Measurements from ENCODE around the gene GPR158.
"Not testable (repeated sequence)": the region's sequence is repeated elsewhere in the genome, so short reads cannot be mapped to it uniquely, and the experiment has no call there.

Gene GPR158

DNA sequence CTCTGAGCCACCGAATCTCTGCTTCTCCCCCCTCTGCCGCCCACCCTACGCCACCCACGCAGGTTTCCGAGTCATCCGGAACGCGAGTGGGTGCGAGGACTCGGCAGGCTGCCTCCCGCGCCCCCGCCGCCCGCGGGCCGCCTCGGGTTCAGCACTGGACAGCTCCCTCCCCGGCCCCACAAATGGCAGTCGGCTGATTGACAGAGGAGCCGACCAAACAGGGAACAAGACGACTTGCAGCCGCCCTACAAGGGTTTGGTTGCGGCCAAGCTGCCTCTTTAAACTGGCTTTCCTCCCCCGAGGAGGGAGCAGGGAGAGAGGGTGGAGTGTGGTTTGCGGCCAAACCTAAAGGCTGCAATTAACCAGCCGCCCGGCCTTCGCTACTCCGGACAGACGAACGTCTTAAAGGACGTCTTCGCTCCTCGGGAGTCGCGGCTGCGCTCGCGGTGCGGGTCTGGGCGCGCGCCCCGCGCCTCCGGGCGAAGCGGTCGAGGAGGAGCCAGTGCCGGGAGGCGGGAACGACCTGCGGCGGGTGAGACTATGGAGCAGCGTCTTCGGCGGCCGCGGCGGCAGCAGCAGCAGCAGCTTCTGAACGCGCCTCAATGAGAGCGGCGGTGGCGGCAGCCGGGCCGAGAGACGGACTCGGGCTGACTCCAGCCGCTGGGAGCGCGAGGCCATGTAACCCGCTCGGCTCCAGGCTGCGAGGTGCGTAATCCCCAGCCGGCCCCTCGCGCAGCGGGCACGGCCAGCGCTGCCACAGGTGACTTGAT is at the start of gene GPR158:
TSS of gene GPR158 (plus strand) at position 541 of the 770 bp plus-strand sequence. CDS start 420 bp downstream, outside the sequence.
- peak; percentile 66 for DNase-seq

DNA sequence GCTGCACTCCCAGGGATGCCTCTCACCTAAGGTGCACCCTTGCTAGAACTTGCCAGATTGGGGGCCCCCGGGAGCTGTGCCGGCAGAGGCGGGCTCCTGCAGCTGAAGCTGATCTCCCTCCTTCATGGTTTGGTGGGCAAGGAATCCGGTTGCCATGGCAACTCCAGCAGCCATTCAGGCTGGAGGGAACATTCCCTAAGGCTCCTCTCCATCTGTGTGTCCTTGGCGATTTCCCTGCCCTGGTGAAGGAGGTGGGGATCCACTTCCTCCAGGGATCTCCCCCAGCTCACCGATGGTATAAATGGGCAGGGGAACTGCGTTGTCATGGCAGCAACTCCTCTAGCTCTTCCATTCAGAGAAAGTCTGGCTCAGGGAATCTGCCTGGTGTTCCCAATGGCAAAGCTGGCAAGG is 49.6 kb upstream of the GPR158 start:
- no peak for DNase-seq

GRCh38 chr10:25129592-25129991 is 45.2 kb upstream of the GPR158 start:
- no peak for DNase-seq

GRCh38 chr10:25130906-25131305 is 43.9 kb upstream of the GPR158 start:
- DNase-seq = no peak

- DNase-seq = no peak
Observed at GRCh38 chr10:25142116-25142864, 32.5 kb upstream of the GPR158 start.

GRCh38 chr10:25157650-25158049 is 17.2 kb upstream of the GPR158 start:
- no peak for DNase-seq

- DNase-seq = no peak
Observed at GRCh38 chr10:25159591-25159990, 15.2 kb upstream of the GPR158 start.

GRCh38 chr10:25162391-25162790 is 12.4 kb upstream of the GPR158 start:
- DNase-seq = no peak

- not testable (repeated sequence) for DNase-seq
Observed at GRCh38 chr10:25163464-25163863, 11.3 kb upstream of the GPR158 start.

GRCh38 chr10:25169740-25170139 is 5.1 kb upstream of the GPR158 start:
- no peak for DNase-seq

- DNase-seq = no peak
Observed at GRCh38 chr10:25170627-25171026, 4.2 kb upstream of the GPR158 start.

DNA sequence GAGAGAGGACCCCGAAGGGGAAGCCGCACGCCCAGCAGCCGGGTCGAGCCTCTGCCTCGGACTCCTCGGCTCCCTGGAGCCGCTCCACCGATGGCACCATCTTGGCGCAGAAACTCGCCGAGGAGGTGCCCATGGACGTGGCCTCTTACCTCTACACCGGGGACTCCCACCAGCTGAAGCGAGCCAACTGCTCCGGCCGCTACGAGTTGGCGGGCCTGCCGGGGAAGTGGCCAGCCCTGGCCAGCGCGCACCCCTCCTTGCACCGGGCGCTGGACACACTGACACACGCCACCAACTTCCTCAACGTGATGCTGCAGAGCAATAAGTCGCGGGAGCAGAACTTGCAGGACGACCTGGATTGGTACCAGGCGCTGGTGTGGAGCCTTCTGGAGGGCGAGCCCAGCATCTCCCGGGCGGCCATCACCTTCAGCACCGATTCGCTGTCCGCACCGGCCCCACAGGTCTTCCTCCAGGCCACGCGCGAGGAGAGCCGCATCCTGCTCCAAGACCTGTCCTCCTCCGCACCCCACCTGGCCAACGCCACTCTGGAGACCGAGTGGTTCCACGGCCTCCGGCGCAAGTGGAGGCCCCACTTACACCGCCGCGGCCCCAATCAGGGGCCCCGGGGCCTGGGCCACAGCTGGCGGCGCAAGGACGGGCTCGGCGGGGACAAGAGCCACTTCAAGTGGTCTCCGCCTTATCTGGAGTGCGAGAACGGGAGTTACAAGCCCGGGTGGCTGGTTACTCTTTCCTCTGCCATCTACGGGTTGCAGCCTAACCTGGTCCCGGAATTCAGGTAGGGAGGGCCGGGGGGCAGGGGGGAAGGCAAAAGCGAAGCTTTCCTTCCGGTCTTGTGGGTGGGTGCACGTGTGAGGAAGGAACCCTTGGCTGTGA is 973 bp downstream of the GPR158 start:
- DNase-seq = no peak

DNA sequence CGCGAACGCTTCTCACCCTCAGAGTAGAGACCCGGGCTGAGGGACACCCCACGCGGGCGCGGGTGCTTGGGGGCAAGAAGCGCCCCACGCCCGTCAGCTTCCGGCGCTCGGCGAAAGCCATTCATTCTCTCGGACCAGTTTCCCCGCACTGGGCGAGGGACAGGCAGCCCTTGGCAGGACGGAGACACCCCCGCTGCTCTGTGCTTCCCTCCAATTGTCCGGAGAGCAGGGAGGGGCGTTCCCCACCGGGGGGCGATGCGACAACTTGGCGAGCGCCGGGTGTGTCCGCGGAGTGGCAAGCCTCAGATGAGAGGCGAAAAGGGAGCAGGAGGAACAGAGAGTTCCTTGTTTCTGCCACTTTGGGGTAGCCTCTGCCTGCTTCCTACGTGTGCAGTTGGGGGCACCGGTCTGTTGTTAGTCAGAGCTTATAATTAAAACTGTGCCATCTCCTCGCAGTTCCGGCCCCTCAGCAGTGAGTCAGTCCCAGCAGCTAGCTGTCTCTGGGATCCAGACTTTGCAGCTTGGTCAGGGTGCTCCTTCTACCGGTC is 1.7 kb downstream of the GPR158 start:
- no peak for DNase-seq

DNA sequence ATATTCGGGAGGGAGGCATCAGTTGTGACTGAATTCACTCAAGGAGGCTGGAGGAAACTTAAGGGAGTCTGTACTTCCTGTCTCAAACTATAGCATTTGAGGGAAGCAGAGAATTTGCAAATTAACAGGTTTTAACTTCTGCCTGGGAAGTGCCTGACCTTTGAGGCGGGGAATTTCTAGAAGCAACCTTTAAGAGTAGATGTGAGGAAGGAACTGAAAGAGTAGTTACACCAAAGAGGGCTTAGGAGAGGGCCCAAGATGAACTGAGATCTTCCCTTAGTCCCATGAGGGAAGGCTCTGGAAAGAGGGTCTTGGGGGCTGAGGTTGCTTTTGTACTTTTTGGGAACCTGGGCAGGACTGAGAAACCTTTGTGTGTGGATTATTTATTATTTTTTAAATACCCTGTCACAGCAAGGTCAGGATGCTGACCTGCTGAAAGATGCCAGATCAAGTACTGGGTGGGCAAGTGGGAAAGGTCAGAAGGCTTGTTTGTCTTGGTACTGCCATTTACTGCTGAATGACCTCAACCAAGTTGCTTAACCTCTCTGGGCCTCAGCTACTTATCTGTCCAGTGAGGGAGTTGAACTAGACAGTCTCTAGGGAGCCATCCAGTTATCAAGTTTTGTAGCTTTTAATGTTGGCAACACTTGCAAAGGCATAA is 2.4 kb downstream of the GPR158 start:
- no peak for DNase-seq

DNA sequence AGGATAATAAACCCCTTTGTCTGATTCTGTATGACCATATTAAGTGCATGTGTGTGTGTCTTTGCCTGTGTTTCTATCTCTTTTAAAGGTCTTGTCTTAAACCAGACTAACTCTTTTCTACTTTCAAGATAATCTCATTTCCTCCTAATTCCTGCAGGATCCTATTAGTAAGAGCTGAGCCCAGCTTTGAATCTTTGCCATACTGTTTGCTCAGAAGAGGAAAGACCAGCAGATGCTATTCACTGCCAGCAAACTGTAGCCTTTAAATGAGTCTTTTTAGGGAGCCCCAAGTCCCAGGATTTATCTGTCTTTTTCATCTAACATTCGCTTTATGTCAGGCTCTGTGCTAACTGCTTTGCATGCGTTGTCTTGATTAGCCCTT is 2.9 kb downstream of the GPR158 start:
- no peak for DNase-seq

DNA sequence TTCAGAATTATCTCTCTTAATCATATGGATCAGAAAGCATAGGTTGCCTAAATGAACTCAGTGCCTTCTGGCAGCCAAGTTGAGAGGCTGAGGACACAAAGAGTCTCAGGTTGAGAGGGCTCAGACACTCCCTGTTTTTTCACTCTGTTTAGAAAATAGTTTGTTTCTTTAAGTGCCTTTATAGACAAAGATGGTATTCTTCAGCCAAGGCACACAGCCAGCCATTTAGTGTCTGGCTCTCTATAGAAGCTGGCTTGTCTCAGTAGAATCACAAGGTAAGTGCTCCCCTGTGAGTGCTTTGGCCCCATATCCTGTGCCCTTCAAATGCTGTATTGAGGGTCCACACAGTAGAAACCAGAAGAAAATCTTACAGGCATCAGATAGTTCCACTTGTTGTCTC is 3.6 kb downstream of the GPR158 start:
- no peak for DNase-seq

DNA sequence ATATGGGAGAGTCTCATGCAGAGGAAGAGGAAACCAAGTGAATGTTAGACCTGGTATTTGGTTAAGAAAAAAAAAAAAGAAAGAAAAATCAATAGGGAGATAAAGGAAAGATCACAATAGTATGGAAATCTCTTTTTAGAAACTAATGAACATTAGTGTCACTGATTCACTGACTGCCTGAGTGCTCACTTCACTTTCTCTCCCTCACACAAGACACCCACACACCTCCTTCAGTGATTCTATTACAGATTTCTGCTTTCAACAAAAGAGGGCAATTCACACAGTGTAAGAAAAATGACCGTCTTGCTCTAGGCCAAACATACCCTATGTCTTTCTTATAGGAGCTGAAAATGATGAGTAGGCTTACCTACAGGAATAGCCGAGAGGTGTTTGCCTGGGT is 6.0 kb downstream of the GPR158 start:
- DNase-seq = no peak

GRCh38 chr10:25182636-25183035 is 7.8 kb downstream of the GPR158 start:
- DNase-seq = no peak

DNA sequence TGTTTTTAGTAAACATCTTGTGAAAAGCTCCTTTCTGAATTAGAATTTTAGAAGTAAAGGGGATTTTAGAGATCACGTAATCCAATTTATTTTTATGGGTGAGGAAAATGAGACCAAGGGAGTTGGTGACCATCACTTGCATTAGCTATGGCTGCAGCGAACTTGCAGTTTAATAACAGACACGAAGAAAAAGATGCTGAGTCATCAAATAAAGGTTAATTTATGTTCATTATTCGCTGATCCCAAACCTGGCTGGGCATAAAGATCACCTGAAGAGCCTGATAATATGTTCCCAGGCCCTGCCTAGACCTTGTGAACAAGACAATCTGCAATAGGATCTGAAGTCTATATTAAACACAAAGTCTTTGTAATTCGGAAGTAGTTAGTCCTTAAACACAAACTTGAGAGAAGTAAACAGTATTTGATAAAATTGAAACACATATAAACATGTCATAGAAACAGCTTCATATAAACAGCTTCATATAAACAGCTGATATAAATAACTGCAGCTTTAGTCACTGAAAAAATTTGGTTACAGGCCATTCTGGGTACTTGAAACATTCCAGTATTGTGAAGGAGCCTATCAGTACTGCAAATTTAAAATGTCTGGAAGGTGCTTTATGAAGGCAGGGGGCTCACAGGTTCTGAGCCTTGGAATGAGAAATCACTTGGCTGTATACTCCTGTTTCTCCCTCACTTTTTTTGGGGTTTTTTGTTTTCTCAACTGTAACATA is 16.5 kb downstream of the GPR158 start:
- no peak for DNase-seq

DNA sequence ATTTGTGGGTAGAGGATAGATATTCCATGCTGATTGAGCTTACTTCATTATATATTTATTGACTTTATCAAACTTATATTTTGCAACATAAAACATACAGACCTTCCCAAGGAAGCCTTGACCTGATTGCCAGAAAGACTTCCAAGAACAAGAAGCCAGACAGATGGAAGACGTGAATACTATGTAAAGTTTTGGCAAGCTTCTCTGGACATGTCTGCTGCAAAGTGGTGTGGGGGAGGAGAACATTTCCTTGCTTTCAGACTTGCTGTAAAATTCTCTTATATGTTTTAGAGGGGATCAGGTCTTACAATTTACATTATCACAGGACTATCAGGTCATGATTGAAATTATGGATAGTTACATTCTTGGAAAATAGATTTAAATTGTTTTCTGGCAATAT is 23.4 kb downstream of the GPR158 start:
- DNase-seq = no peak

DNA sequence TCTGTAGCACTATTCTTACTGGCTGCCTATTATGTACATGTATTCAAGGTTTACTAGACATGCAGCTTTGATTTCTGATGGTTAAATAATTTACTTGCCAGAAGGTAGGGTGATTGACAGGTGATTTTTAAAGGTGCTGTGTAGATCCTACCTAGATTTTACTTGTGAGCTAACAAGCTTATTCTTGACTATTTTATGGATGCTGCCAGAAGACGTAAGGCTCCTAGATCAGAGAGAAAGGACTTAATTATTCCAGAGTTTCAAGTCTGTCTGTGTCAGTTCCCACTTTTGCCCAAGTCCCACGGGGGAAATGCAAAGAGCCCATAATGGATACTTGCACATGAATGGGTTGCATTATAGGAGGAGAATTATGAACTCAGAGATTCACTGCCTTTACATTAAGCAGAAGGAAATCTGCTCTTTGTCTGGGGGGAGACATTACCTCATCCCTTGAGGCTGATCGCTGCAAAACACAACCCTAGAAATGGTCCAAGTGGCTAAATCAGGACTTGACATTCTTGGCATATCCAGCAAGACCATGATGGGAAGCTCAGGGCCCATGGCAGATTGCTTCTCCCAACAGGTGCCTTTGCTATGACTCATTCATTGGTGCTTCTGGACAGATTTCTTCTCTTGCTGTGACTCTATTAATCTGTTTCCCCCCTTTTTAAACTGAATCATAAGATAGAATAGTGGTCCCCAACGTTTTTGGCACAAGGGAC is 32.1 kb downstream of the GPR158 start:
- DNase-seq = no peak
